ENCODE measurements around the gene ELMOD3.
"Not testable (repeated sequence)": the region's sequence is repeated elsewhere in the genome, so short reads cannot be mapped to it uniquely, and the experiment has no call there.

ELMOD3 gene

GRCh38 chr2:85411405-85411748 lies 56.8 kb downstream of the ELMOD3 start:
- H3K9ac ChIP-seq (ENCODE audit: low read length): no peak overlapping the region
- TF ChIP-seq EZH2phosphoT487 (IDR thresholded peaks at IDR 0.05; ENCODE audit: low read depth): no peak
- TF ChIP-seq CTCF (IDR thresholded peaks at IDR 0.05; ENCODE audit: low read depth, low read length): no peak
- no peak overlapping the region for H3K27ac ChIP-seq (ENCODE audit: low read length)
- H3K27me3 ChIP-seq (ENCODE audit: low read depth, low read length): no peaks in the 10 kb centered on the region
- no peak overlapping the region for H3K4me2 ChIP-seq (ENCODE audit: low read length)
- peaks cover 31% of the 10 kb centered on the region for H3K4me1 ChIP-seq (ENCODE audit: low read length)
- no peak overlapping the region for H2AFZ ChIP-seq (ENCODE audit: low read depth, low read length)
- no peaks in the 10 kb centered on the region for H4K20me1 ChIP-seq (ENCODE audit: insufficient read depth, low read length)
- H3K79me2 ChIP-seq (ENCODE audit: low read length): no peaks in the 10 kb centered on the region
- no peak overlapping the region for H3K4me3 ChIP-seq (ENCODE audit: low read length)
- no peaks in the 10 kb centered on the region for H3K36me3 ChIP-seq (replicated peaks; ENCODE audit: low read depth, low read length)
- no peaks in the 10 kb centered on the region for H3K9me3 ChIP-seq (ENCODE audit: insufficient read depth, low read length)

GRCh38 chr2:85413592-85414420 lies 59.2 kb downstream of the ELMOD3 start:
- no peaks in the 10 kb centered on the region for H3K36me3 ChIP-seq (replicated peaks; ENCODE audit: low read depth, low read length)
- no peak overlapping the region for H3K4me2 ChIP-seq (ENCODE audit: low read length)
- H3K79me2 ChIP-seq (ENCODE audit: low read length): peaks cover 5% of the 10 kb centered on the region; the same call in 1 of the 2 replicates
- H2AFZ ChIP-seq (ENCODE audit: low read depth, low read length): no peak overlapping the region
- H3K27ac ChIP-seq (ENCODE audit: low read length): no peak overlapping the region
- H3K27me3 ChIP-seq (ENCODE audit: low read depth, low read length): no peaks in the 10 kb centered on the region
- no peaks in the 10 kb centered on the region for H3K9me3 ChIP-seq (ENCODE audit: insufficient read depth, low read length)
- TF ChIP-seq CTCF (IDR thresholded peaks at IDR 0.05; ENCODE audit: low read depth, low read length) (no peak), EZH2phosphoT487 (IDR thresholded peaks at IDR 0.05; ENCODE audit: low read depth) (no peak)
- no peak overlapping the region for H3K9ac ChIP-seq (ENCODE audit: low read length)
- no peaks in the 10 kb centered on the region for H4K20me1 ChIP-seq (ENCODE audit: insufficient read depth, low read length)
- no peak overlapping the region for H3K4me3 ChIP-seq (ENCODE audit: low read length)
- peaks cover 40% of the 10 kb centered on the region for H3K4me1 ChIP-seq (ENCODE audit: low read length)

GRCh38 chr2:85414421-85414759 lies 59.8 kb downstream of the ELMOD3 start:
- H3K4me1 ChIP-seq (ENCODE audit: low read length): peaks cover 39% of the 10 kb centered on the region
- H3K36me3 ChIP-seq (replicated peaks; ENCODE audit: low read depth, low read length); H3K9me3 ChIP-seq (ENCODE audit: insufficient read depth, low read length); H3K4me2 ChIP-seq (ENCODE audit: low read length); H3K79me2 ChIP-seq (ENCODE audit: low read length); H2AFZ ChIP-seq (ENCODE audit: low read depth, low read length); H3K4me3 ChIP-seq (ENCODE audit: low read length); H3K9ac ChIP-seq (ENCODE audit: low read length); H4K20me1 ChIP-seq (ENCODE audit: insufficient read depth, low read length); H3K27ac ChIP-seq (ENCODE audit: low read length); H3K27me3 ChIP-seq (ENCODE audit: low read depth, low read length): not testable (repeated sequence)

GRCh38 chr2:85414761-85415553 lies 60.4 kb downstream of the ELMOD3 start:
- no peak for TF ChIP-seq EZH2phosphoT487 (IDR thresholded peaks at IDR 0.05; ENCODE audit: low read depth)
- TF ChIP-seq CTCF (IDR thresholded peaks at IDR 0.05; ENCODE audit: low read depth, low read length): no peak
- H3K79me2 ChIP-seq (ENCODE audit: low read length): peaks cover 5% of the 10 kb centered on the region; the same call in 1 of the 2 replicates
- no peaks in the 10 kb centered on the region for H3K36me3 ChIP-seq (replicated peaks; ENCODE audit: low read depth, low read length)
- H3K4me1 ChIP-seq (ENCODE audit: low read length): peaks cover 39% of the 10 kb centered on the region
- no peaks in the 10 kb centered on the region for H3K9me3 ChIP-seq (ENCODE audit: insufficient read depth, low read length)
- H4K20me1 ChIP-seq (ENCODE audit: insufficient read depth, low read length): no peaks in the 10 kb centered on the region
- no peak overlapping the region for H3K4me2 ChIP-seq (ENCODE audit: low read length)
- H3K27ac ChIP-seq (ENCODE audit: low read length): no peak overlapping the region
- H3K27me3 ChIP-seq (ENCODE audit: low read depth, low read length): no peaks in the 10 kb centered on the region
- H3K9ac ChIP-seq (ENCODE audit: low read length): no peak overlapping the region
- H3K4me3 ChIP-seq (ENCODE audit: low read length): no peak overlapping the region
- H2AFZ ChIP-seq (ENCODE audit: low read depth, low read length): no peak overlapping the region

Measured in OCI-LY3 (cell line).